GM06990 (cell line): Measurements from ENCODE around the gene ATXN2.
"Not testable (repeated sequence)": the region's sequence is repeated elsewhere in the genome, so short reads cannot be mapped to it uniquely, and the experiment has no call there.

Experiments
- DNase-seq: peaks from one replicate; pipeline ENCODE4 v3.0.0-alpha.2; 2011; ENCODE audit not compliant: insufficient read length; ENCODE audit errors: extremely low read depth
- H3K27me3 ChIP-seq: replicated peaks from 2 replicates; pipeline ENCODE4 v1.6.0; 2011; ENCODE audit warnings: low read length; ENCODE audit not compliant: control insufficient read depth, insufficient read depth
- H3K36me3 ChIP-seq: 2 replicates; pipeline ENCODE4 v1.5.1; 2011; ENCODE audit warnings: low read length; ENCODE audit not compliant: control insufficient read depth, insufficient read depth
- H3K4me3 ChIP-seq: replicated peaks from 2 replicates; pipeline ENCODE4 v1.5.1; 2011; ENCODE audit warnings: low read depth, mild to moderate bottlenecking, control low read depth, low read length
- CTCF ChIP-seq: IDR thresholded peaks from 2 replicates; pipeline ENCODE4 v1.5.1; 2011; ENCODE audit warnings: low read length, control low read depth, mild to moderate bottlenecking, inconsistent platforms; ENCODE audit not compliant: insufficient read depth, poor library complexity, severe bottlenecking

ATXN2 gene

GRCh38 chr12:111570084-111570961, 28.8 kb downstream of the ATXN2 start:
- TF ChIP-seq CTCF: no peak
- Histone ChIP-seq H3K4me3 (no peak overlapping the region), H3K27me3 (no peaks in the 10 kb centered on the region), H3K36me3 (no peaks in the 10 kb centered on the region)
- DNase-seq: no peak

- no peak for TF ChIP-seq CTCF
- Histone ChIP-seq H3K4me3 (no peak overlapping the region), H3K36me3 (no peaks in the 10 kb centered on the region), H3K27me3 (no peaks in the 10 kb centered on the region)
- no peak for DNase-seq
Observed at GRCh38 chr12:111569363-111570083, 29.6 kb downstream of the ATXN2 start.

- H3K4me3 ChIP-seq, DNase-seq, H3K27me3 ChIP-seq, H3K36me3 ChIP-seq: not testable (repeated sequence)
Observed at GRCh38 chr12:111560844-111561243, 38.3 kb downstream of the ATXN2 start.

- Histone ChIP-seq H3K27me3 (no peaks in the 10 kb centered on the region), H3K36me3 (no peaks in the 10 kb centered on the region; the same call in 1 of the 2 replicates), H3K4me3 (no peak overlapping the region)
- no peak for DNase-seq
- no peak for TF ChIP-seq CTCF
Observed at GRCh38 chr12:111558107-111558376, 41.1 kb downstream of the ATXN2 start.

- no peak for TF ChIP-seq CTCF
- Histone ChIP-seq H3K36me3 (no peaks in the 10 kb centered on the region; the same call in 1 of the 2 replicates), H3K4me3 (no peak overlapping the region), H3K27me3 (no peaks in the 10 kb centered on the region)
- DNase-seq: no peak
Observed at GRCh38 chr12:111557271-111558106, 41.6 kb downstream of the ATXN2 start.

DNA sequence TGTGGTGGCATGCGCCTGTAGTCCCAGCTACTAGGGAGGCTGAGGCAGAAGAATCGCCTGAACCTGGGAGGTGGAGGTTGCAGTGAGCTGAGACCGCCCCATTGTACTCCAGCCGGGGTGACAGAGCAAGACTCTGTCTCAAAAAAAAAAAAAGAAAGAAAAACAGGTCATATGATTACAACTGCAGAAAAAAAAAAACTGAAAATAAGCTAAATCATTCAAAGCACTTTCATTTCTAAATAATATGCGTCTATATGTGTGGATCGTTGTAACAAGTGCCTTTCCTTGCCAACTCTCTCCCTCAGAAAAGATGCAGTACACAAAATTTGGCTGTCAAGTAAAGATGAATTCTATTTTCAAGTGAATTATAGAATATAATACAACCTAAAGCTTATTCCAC, 42.4 kb downstream of the ATXN2 start:
- H3K4me3 ChIP-seq: no peak overlapping the region
- no peaks in the 10 kb centered on the region for H3K36me3 ChIP-seq

DNA sequence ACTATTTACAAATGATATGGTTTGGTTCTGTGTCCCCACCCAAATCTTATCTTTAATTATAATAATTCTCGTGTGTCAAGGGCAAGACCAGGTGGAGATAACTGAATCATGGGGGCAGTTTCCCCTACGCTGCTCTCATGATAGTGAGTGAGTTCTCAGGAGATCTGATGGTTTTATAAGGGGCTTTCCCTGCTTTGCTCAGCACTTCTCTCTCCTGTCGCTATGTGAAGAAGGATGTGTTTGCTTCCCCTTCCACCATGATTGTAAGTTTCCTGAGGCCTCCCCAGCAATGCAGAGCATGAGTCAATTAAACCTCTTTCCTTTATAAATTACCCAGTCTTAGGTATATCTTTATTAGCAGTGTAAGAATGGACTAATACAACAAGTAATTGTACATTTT, 43.8 kb downstream of the ATXN2 start:
- H3K4me3 ChIP-seq, H3K27me3 ChIP-seq, DNase-seq, H3K36me3 ChIP-seq: not testable (repeated sequence)

More for the DNA sequence above, 42.4 kb downstream of the ATXN2 start:
- no peak for TF ChIP-seq CTCF
- no peak for DNase-seq
- no peaks in the 10 kb centered on the region for H3K27me3 ChIP-seq
